SIG-M5 (cell line): ENCODE data around the gene KIZ.

Experiments
- DNase-seq: peaks from one replicate; lab custom pipeline; 2025; lab: John Stamatoyannopoulos, UW

The KIZ gene

GRCh38 chr20:21266191-21266536 is 140.3 kb downstream of the KIZ start:
- no peak for DNase-seq

- DNase-seq: no peak
Observed at GRCh38 chr20:21269772-21270171, 143.9 kb downstream of the KIZ start.

- DNase-seq: no peak
Observed at GRCh38 chr20:21270806-21271205, 144.9 kb downstream of the KIZ start.

GRCh38 chr20:21272279-21272678 is 146.4 kb downstream of the KIZ start:
- DNase-seq: no peak

- DNase-seq: no peak
Observed at GRCh38 chr20:21272679-21273078, 146.8 kb downstream of the KIZ start.

GRCh38 chr20:21273755-21274386 is 148.0 kb downstream of the KIZ start:
- no peak for DNase-seq

GRCh38 chr20:21278829-21279228 is 152.9 kb downstream of the KIZ start:
- DNase-seq: no peak

GRCh38 chr20:21279706-21280521 is 154.0 kb downstream of the KIZ start:
- DNase-seq: no peak

GRCh38 chr20:21280522-21281016 is 154.7 kb downstream of the KIZ start:
- DNase-seq: no peak

- DNase-seq: no peak
Observed at GRCh38 chr20:21286775-21287174, 160.9 kb downstream of the KIZ start.

GRCh38 chr20:21288587-21289370 is 162.9 kb downstream of the KIZ start:
- no peak for DNase-seq

GRCh38 chr20:21289651-21290050 is 163.8 kb downstream of the KIZ start:
- DNase-seq: no peak

GRCh38 chr20:21291026-21291425 is 165.1 kb downstream of the KIZ start:
- DNase-seq: no peak

- no peak for DNase-seq
Observed at GRCh38 chr20:21294755-21295154, 168.9 kb downstream of the KIZ start.
